K562 (cell line): Measurements from ENCODE around the gene SSBP1. TPM values are rescaled to one million over a fixed set of nuclear protein-coding genes. Genes with fewer than 3 reads are reported as not detected.

Source experiments
- ATF1 ChIP-seq, 2 experiments: fragments of 450-650 bp in 1 of 2; IDR thresholded peaks; 2 replicates each; pipeline ENCODE4 v1.6.1; 2016; ENCODE audit warnings: missing compliant biosample characterization in 1 of 2, missing genetic modification characterization in 1 of 2
- BACH1 ChIP-seq: fragments of 200-800 bp; sonication (Bioruptor generic); IDR thresholded peaks from 2 replicates; pipeline ENCODE4 v1.6.1; 2016; ENCODE audit warnings: missing genetic modification characterization, missing compliant biosample characterization
- BRCA1 ChIP-seq, 2 experiments: fragments of 450-650 bp in 1 of 2; sonication (generic) in 1 of 2; formaldehyde crosslinking in 1 of 2; IDR thresholded peaks; 2 replicates each; pipeline versions ENCODE4 v1.5.0 to v1.6.1; 2017 to 2020; ENCODE audit warnings: mild to moderate bottlenecking in 1 of 2, missing genetic modification reagents in 1 of 2
- DMBX1 ChIP-seq: fragments of 250-450 bp; sonication (Bioruptor Pico); IDR thresholded peaks from 2 replicates; pipeline ENCODE4 v1.8.0; 2022; ENCODE audit warnings: inconsistent platforms, mild to moderate bottlenecking, moderate library complexity, borderline replicate concordance
- GABPB1 ChIP-seq: sonication (generic); formaldehyde crosslinking; IDR thresholded peaks from 2 replicates; pipeline ENCODE4 v1.8.0; 2022; ENCODE audit warnings: mild to moderate bottlenecking, missing genetic modification reagents
- GATA2 ChIP-seq: sonication (generic); formaldehyde crosslinking; IDR thresholded peaks from 2 replicates; pipeline ENCODE4 v1.4.0; 2020; ENCODE audit warnings: mild to moderate bottlenecking, missing genetic modification reagents
- HNRNPH1 ChIP-seq: fragments of 200-400 bp; formaldehyde crosslinking; optimal IDR thresholded peaks from 2 replicates; pipeline ENCODE3; 2017; ENCODE audit warnings: low read depth, mild to moderate bottlenecking, low read length, moderate library complexity
- HSF4 ChIP-seq: fragments of 250-450 bp; sonication (Bioruptor Pico); IDR thresholded peaks from 2 replicates; pipeline ENCODE4 v2.1.2; 2022; ENCODE audit warnings: mild to moderate bottlenecking, moderate library complexity, borderline replicate concordance
- IFI16 ChIP-seq: fragments of 250-450 bp; sonication (Bioruptor Pico); IDR thresholded peaks from 2 replicates; pipeline ENCODE4 v2.1.2; 2022; ENCODE audit warnings: mild to moderate bottlenecking, inconsistent platforms
- KDM2B ChIP-seq: fragments of 250-450 bp; sonication (Bioruptor Pico); IDR thresholded peaks from 2 replicates; pipeline ENCODE4 v1.8.0; 2021; ENCODE audit warnings: mild to moderate bottlenecking, moderate library complexity
- MAZ ChIP-seq, 2 experiments: fragments of 450-650 bp in 1 of 2; sonication (generic) in 1 of 2; formaldehyde crosslinking; IDR thresholded peaks in 1 of 2; conservative IDR thresholded peaks in 1 of 2; 2 replicates each; pipeline versions ENCODE4 v1.4.0 to v1.5.0; 2020; ENCODE audit warnings: mild to moderate bottlenecking in 1 of 2, missing genetic modification reagents in 1 of 2
- NFATC3 ChIP-seq: fragments of 450-650 bp; IDR thresholded peaks from 2 replicates; pipeline ENCODE4 v1.6.1; 2017; ENCODE audit warnings: mild to moderate bottlenecking
- NFIX ChIP-seq: fragments of 250-450 bp; sonication (Bioruptor Pico); IDR thresholded peaks from 2 replicates; pipeline ENCODE4 v1.4.0; 2020; ENCODE audit warnings: low read depth, mild to moderate bottlenecking, moderate library complexity
- NR3C1 ChIP-seq: sonication (generic); formaldehyde crosslinking; IDR thresholded peaks from 2 replicates; pipeline ENCODE4 v1.8.1; 2022; ENCODE audit warnings: missing genetic modification reagents
- PATZ1 ChIP-seq: fragments of 250-450 bp; sonication (Bioruptor Pico); IDR thresholded peaks from 2 replicates; pipeline ENCODE4 v1.5.0; 2020; ENCODE audit warnings: mild to moderate bottlenecking, borderline replicate concordance
- POLR2AphosphoS5 ChIP-seq: IDR thresholded peaks from 2 replicates; pipeline ENCODE4 v1.6.1; 2011; ENCODE audit warnings: mild to moderate bottlenecking, low read depth, low read length, moderate library complexity; ENCODE audit not compliant: control insufficient read depth, insufficient read depth
- RBFOX2 ChIP-seq: fragments of 200-400 bp; formaldehyde crosslinking; IDR thresholded peaks from 2 replicates; pipeline ENCODE4 v1.6.1; 2017; ENCODE audit warnings: low read depth, mild to moderate bottlenecking, low read length, moderate library complexity
- RBM22 ChIP-seq: fragments of 200-400 bp; formaldehyde crosslinking; IDR thresholded peaks from 2 replicates; pipeline ENCODE4 v1.6.1; 2018; ENCODE audit warnings: low read length, low read depth; ENCODE audit not compliant: poor library complexity, severe bottlenecking
- SMAD1 ChIP-seq: fragments of 150-350 bp; IDR thresholded peaks from 2 replicates; pipeline ENCODE4 v1.6.1; 2014; ENCODE audit warnings: low read length, low read depth; ENCODE audit not compliant: partially characterized antibody
- SPI1 ChIP-seq: IDR thresholded peaks from 2 replicates; pipeline ENCODE4 v1.6.1; 2011; ENCODE audit warnings: low read depth, low read length, control low read depth, borderline replicate concordance
- U2AF1 ChIP-seq: fragments of 200-400 bp; formaldehyde crosslinking; optimal IDR thresholded peaks from 2 replicates; pipeline ENCODE3; 2017; ENCODE audit warnings: mild to moderate bottlenecking, low read depth, low read length, moderate library complexity
- XRCC4 ChIP-seq: IDR thresholded peaks from one replicate; pipeline ENCODE4 v1.6.1; 2011; ENCODE audit not compliant: insufficient read depth, insufficient read length; ENCODE audit errors: extremely low read depth
- ZNF134 ChIP-seq: fragments of 250-450 bp; sonication (Bioruptor Pico); conservative IDR thresholded peaks from 2 replicates; pipeline ENCODE4 v1.4.0; 2020
- ZNF75A ChIP-seq: fragments of 450-650 bp; formaldehyde crosslinking; IDR thresholded peaks from 2 replicates; pipeline ENCODE4 v1.4.0; 2020; ENCODE audit warnings: mild to moderate bottlenecking
- polyA plus RNA-seq, 8 experiments: library from polyadenylated mRNA; depleted of rRNA in 4 of 8; stranded (reverse) in 5 of 8; unstranded in 3 of 8; fragments of >200 nt; fragmentation: Nextera tagmentation in 2 of 8; fragmentation: Illumina TruSeq in 1 of 8; extraction: Ambion mirVana in 2 of 8; extraction: Trizol in 1 of 8; gene quantifications; 2 replicates each; pipeline versions ENCODE4 v1.2.1 to v1.2.3, GENCODE V29; 2011 to 2014; ENCODE audit warnings: inconsistent platforms in 1 of 8, missing spikeins in 1 of 8
- total RNA-seq, 7 experiments: library from RNA; depleted of rRNA in 6 of 7; stranded (reverse); fragments of >200 nt in 6 of 7; fragmentation: Illumina TruSeq in 2 of 7; extraction: Trizol in 2 of 7; gene quantifications; 2 replicates each; pipeline versions ENCODE4 v1.2.1 to v1.2.3, GENCODE V29; 2011 to 2021; ENCODE audit warnings: low replicate concordance in 1 of 7
- TF ChIP-seq, protein P1 (sequence below), 2 experiments: fragments of 450-650 bp; IDR thresholded peaks; 2 replicates each; pipeline ENCODE4 v1.6.1; 2016

Gene SSBP1
- total and polyA plus RNA-seq, 9 of the 15 experiments (the other 6 are each of a cell fraction or from before 2014, with no cell fraction given), result 404 to 1,996 (median 835) TPM

DNA sequence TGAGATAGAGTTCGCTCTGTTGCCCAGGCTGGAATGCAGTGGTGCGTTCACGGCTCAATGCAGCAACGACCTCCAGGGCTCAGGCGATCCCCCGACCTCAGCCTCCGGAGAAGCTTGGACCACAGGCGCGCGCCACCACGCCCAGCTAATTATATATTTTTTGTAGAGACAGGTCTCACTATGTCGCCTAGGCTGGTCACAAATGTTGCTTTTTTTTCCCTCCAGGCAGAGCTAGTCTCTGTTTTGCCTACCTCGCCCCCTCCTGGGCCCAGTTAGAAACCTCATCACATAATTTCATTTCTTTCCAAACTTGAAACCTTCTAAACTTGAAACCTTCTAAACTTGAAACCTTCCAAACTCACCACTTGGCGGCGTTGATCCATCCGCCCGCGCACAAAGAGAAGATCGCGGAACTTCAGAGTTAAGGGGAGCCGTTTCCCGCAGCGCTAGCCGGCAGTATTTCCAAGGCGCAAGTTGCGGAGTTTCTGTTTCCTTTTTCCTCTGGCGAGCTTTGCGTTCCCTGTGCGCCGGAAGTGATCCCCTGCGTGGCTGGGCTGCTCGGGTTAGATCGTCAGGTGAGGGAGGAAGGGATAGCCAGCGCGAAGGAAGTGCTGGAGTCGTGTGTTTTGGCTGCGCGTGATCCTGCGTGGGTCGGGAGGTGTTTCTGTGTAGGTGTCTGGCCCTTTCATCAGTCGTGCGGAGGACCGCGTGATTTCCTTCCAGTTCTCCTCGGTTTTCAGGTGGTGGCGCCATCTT, at the start of gene SSBP1 (continued):
- TF ChIP-seq PATZ1 (no peak), SPI1 (peak; percentile 75), HNRNPH1 (no peak), HSF4 (no peak), IFI16 (CRISPR knock-in tag) (0 out of 2 replicates have a peak, but pooled peaks have one; percentile 38), ATF1 (CRISPR knock-in tag; IDR thresholded peaks at IDR 0.05) (peak; percentile 72), ATF1 (tag; IDR thresholded peaks at IDR 0.05) (peak; percentile 97), NFIX (CRISPR knock-in tag) (no peak), DMBX1 (CRISPR knock-in tag) (peak; percentile 79), BRCA1 (IDR thresholded peaks at IDR 0.05) (no peak), BRCA1 (CRISPR knock-in tag; IDR thresholded peaks at IDR 0.05) (no peak), MAZ (CRISPR knock-in tag; conservative IDR thresholded peaks at IDR 0.05 in 1 of 2, IDR thresholded peaks at IDR 0.05 in 1 of 2) (peak; percentile 89 to 94), NFATC3 (peak; percentile 94), GATA2 (CRISPR knock-in tag) (no peak), GABPB1 (peak; percentile 100), POLR2AphosphoS5 (peak; percentile 99), RBM22 (peak; percentile 77), NR3C1 (CRISPR knock-in tag) (no peak), SMAD1 (peak; percentile 84), KDM2B (peak; percentile 72; the same call in 1 of the 2 replicates), BACH1 (tag) (peak; percentile 73), ZNF75A (CRISPR knock-in tag) (peak; percentile 69; the same call in 1 of the 2 replicates), RBFOX2 (peak; percentile 97), U2AF1 (no peak), ZNF134 (CRISPR knock-in tag) (peak; percentile 71), XRCC4 (no peak)
- TF ChIP-seq, protein P1, sequence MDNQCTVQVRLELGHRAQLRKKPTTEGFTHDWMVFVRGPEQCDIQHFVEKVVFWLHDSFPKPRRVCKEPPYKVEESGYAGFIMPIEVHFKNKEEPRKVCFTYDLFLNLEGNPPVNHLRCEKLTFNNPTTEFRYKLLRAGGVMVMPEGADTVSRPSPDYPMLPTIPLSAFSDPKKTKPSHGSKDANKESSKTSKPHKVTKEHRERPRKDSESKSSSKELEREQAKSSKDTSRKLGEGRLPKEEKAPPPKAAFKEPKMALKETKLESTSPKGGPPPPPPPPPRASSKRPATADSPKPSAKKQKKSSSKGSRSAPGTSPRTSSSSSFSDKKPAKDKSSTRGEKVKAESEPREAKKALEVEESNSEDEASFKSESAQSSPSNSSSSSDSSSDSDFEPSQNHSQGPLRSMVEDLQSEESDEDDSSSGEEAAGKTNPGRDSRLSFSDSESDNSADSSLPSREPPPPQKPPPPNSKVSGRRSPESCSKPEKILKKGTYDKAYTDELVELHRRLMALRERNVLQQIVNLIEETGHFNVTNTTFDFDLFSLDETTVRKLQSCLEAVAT (IDR thresholded peaks at IDR 0.05), result peak; percentile 81 to 92
